Suprapubic skin (tissue), 4 donors: Measurements from ENCODE around the gene CFAP65.

Source experiments
- EP300 ChIP-seq: sonication (generic); formaldehyde crosslinking; IDR thresholded peaks from one replicate; pipeline ENCODE4 v1.6.1; 2017; ENCODE audit warnings: antibody characterized with exemption
- POLR2A ChIP-seq, 2 donors: fragments of 450-650 bp; IDR thresholded peaks; one replicate each; pipeline ENCODE4 v1.6.1; 2017; ENCODE audit warnings: antibody characterized with exemption in 2 of 2, mild to moderate bottlenecking in 2 of 2, moderate library complexity in 2 of 2
- POLR2AphosphoS5 ChIP-seq, 3 donors: sonication (generic); formaldehyde crosslinking; IDR thresholded peaks; one replicate each; pipeline ENCODE4 v1.6.1; 2017; ENCODE audit warnings: antibody characterized with exemption in 3 of 3
- TF ChIP-seq, protein P1 (sequence below), 2 donors: fragments of 200-600 bp in 1 of 2; fragments of 450-650 bp in 1 of 2; sonication (generic) in 1 of 2; IDR thresholded peaks; one replicate each; pipeline ENCODE4 v1.5.1; 2016 to 2019; ENCODE audit warnings: antibody characterized with exemption in 2 of 2, mild to moderate bottlenecking in 1 of 2, moderate library complexity in 1 of 2

DNA sequence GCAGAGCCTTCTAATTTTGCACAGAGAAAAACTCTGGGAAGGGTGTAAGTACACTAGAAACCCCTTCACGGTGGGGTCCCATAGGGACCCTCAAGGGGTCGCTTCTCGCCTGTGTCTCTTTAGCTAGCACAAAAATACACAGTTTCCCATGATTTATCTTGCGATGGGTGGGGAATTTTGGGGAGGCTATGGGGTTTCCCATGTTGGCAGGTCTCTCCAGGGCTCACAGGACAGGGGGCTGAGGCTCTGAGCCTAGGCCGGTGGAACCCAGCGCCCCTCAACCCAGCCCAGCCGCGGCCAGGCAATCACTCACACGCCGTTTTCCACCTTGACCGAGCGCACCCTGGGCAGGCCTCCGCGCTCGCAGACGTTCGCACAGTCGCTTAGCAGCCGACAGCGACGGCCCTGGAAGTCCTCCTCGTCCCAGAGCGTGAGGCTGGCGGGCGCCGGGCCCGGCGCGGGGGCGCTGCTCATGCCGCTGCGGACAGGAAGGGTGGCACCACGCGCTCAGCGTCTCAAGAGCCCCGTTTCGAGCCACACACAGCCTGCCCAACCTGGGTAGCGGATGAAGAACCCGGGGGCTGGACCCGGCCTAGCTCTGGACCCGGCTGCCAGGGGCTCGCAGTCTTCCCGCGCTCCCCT is 48.5 kb downstream of the CFAP65 start:
- TF ChIP-seq POLR2A (IDR thresholded peaks at IDR 0.05) (no peak), POLR2AphosphoS5 (IDR thresholded peaks at IDR 0.05) (no peak), EP300 (no peak)
- TF ChIP-seq, protein P1, sequence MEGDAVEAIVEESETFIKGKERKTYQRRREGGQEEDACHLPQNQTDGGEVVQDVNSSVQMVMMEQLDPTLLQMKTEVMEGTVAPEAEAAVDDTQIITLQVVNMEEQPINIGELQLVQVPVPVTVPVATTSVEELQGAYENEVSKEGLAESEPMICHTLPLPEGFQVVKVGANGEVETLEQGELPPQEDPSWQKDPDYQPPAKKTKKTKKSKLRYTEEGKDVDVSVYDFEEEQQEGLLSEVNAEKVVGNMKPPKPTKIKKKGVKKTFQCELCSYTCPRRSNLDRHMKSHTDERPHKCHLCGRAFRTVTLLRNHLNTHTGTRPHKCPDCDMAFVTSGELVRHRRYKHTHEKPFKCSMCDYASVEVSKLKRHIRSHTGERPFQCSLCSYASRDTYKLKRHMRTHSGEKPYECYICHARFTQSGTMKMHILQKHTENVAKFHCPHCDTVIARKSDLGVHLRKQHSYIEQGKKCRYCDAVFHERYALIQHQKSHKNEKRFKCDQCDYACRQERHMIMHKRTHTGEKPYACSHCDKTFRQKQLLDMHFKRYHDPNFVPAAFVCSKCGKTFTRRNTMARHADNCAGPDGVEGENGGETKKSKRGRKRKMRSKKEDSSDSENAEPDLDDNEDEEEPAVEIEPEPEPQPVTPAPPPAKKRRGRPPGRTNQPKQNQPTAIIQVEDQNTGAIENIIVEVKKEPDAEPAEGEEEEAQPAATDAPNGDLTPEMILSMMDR (IDR thresholded peaks at IDR 0.05), result no peak
